Naive thymus-derived CD4-positive, alpha-beta T cell (primary cell): Measurements from ENCODE around the gene KIF7. TPM values are rescaled to one million over a fixed set of nuclear protein-coding genes. Genes with fewer than 3 reads are reported as not detected.
"Not testable (repeated sequence)": the region's sequence is repeated elsewhere in the genome, so short reads cannot be mapped to it uniquely, and the experiment has no call there.

Experiments
- ATAC-seq: fragments of 150-1000 bp; cut with Tn5 transposase; 2 replicates; pipeline ENCODE4 v1.10.0; 2021; ENCODE audit warnings: mild to moderate bottlenecking, moderate library complexity
- CTCF ChIA-PET: fragments of 350-600 bp; sonication (Branson Sonifier 250); formaldehyde crosslinking; loops from one replicate; lab custom pipeline; 2021; ENCODE audit warnings: antibody characterized with exemption; lab: Charles Lee
- POLR2A ChIA-PET: fragments of 350-600 bp; sonication (Branson Sonifier 250); formaldehyde crosslinking; loops from one replicate; lab custom pipeline; 2021; ENCODE audit warnings: antibody characterized with exemption, inconsistent platforms; lab: Charles Lee
- DNase-seq, 9 donors: peaks; one replicate each; pipeline versions ENCODE4 v3.0.0 to v3.0.0-alpha.2; 2020 to 2022; ENCODE audit warnings: mixed read lengths in 1 of 9
- H3K27ac ChIP-seq: one replicate; pipeline ENCODE4 v1.7.0; 2013; ENCODE audit warnings: mild to moderate bottlenecking, low read depth, low read length, moderate library complexity
- H3K27me3 ChIP-seq, 2 donors: one replicate each; pipeline ENCODE4 v1.7.0; 2013; ENCODE audit warnings: low read length in 2 of 2, mild to moderate bottlenecking in 2 of 2, moderate library complexity in 2 of 2; ENCODE audit not compliant: control insufficient read depth in 2 of 2, insufficient read depth in 2 of 2
- H3K36me3 ChIP-seq, 3 experiments: 1 replicate in 2 of 3; 2 replicates in 1 of 3; pipeline ENCODE4 v1.7.0; 2013; ENCODE audit warnings: low read length in 3 of 3, mild to moderate bottlenecking in 3 of 3, moderate library complexity in 1 of 3; ENCODE audit not compliant: insufficient read depth in 3 of 3, control insufficient read depth in 2 of 3
- H3K4me1 ChIP-seq, 2 donors: one replicate each; pipeline ENCODE4 v1.7.0; 2013; ENCODE audit warnings: low read length in 2 of 2, mild to moderate bottlenecking in 2 of 2, moderate library complexity in 1 of 2; ENCODE audit not compliant: control insufficient read depth in 2 of 2, insufficient read depth in 2 of 2
- H3K4me3 ChIP-seq: 2 replicates; pipeline ENCODE4 v1.7.0; 2013; ENCODE audit warnings: mild to moderate bottlenecking, low read length
- H3K9me3 ChIP-seq, 3 experiments: 1 replicate in 2 of 3; 2 replicates in 1 of 3; pipeline ENCODE4 v1.7.0; 2013; ENCODE audit warnings: low read length in 3 of 3; ENCODE audit not compliant: control insufficient read depth in 2 of 3
- H3K27ac Mint-ChIP-seq, 9 donors: one replicate each; pipeline ENCODE4 v1.8.0; 2020 to 2022; ENCODE audit warnings: mixed read lengths in 9 of 9, mild to moderate bottlenecking in 8 of 9, moderate library complexity in 5 of 9, inconsistent platforms in 2 of 9
- H3K27me3 Mint-ChIP-seq, 5 donors: one replicate each; pipeline ENCODE4 v1.8.0; 2021 to 2022; ENCODE audit warnings: mixed read lengths in 5 of 5, mild to moderate bottlenecking in 1 of 5
- H3K36me3 Mint-ChIP-seq, 5 donors: one replicate each; pipeline ENCODE4 v1.8.0; 2020 to 2022; ENCODE audit warnings: mixed read lengths in 5 of 5, mild to moderate bottlenecking in 3 of 5, inconsistent platforms in 1 of 5
- H3K4me1 Mint-ChIP-seq, 7 donors: one replicate each; pipeline ENCODE4 v1.8.0; 2020 to 2022; ENCODE audit warnings: mixed read lengths in 7 of 7, mild to moderate bottlenecking in 3 of 7, inconsistent platforms in 1 of 7
- H3K4me3 Mint-ChIP-seq, 10 donors: one replicate each; pipeline ENCODE4 v1.8.0; 2020 to 2022; ENCODE audit warnings: mild to moderate bottlenecking in 10 of 10, mixed read lengths in 10 of 10, moderate library complexity in 6 of 10, inconsistent platforms in 2 of 10
- H3K9me3 Mint-ChIP-seq, 11 donors: one replicate each; pipeline ENCODE4 v1.8.0; 2020 to 2022; ENCODE audit warnings: mixed read lengths in 11 of 11, mild to moderate bottlenecking in 4 of 11, inconsistent platforms in 1 of 11, moderate library complexity in 1 of 11
- intact Hi-C, 2 donors: fragments of 100-400 bp; cut with micrococcal nuclease; formaldehyde crosslinking; loops; one replicate each; pipeline ENCODE4 v1.15.1; 2023
- polyA plus RNA-seq, 2 donors: library from polyadenylated mRNA; unstranded; fragments of 300-500 nt; fragmentation: Illumina TruSeq; gene quantifications; one replicate each; pipeline ENCODE4 v1.2.3, GENCODE V29; 2021
- total RNA-seq, 6 experiments: library from RNA in 5 of 6; stranded (reverse) in 5 of 6; gene quantifications; 1 replicate in 5 of 6; 2 replicates in 1 of 6; pipeline ENCODE4 v1.2.3 and lab custom pipeline; 2021 to 2026

KIF7 gene
- total and polyA plus RNA-seq, 7 experiments from 2014 or later = 0.08 to 0.27 (median 0.22) TPM; not detected in 4

GRCh38 chr15:89690276-89691218, 35.3 kb upstream of the KIF7 start, which contains the start of the genes PEX11A and WDR93:
PEX11A (minus strand) TSS chr15:89690754; CDS start chr15:89690632, 122 bp downstream.
WDR93 (plus strand) TSS chr15:89690811; CDS start chr15:89701747, 10,936 bp downstream.
- CTCF ChIA-PET = no interaction called here
- Mint-ChIP-seq H3K36me3 (peaks cover 0 to 11% (median 2%) of the 10 kb centered on the region in 5 donors), H3K27me3 (peaks cover 0 to 11% (median 0%) of the 10 kb centered on the region in 5 donors), H3K9me3 (peaks cover 0 to 4% (median 0%) of the 10 kb centered on the region in 11 donors), H3K4me1 (peaks cover 13 to 24% (median 15%) of the 10 kb centered on the region in 7 donors), H3K4me3 (peak within 1 kb of the TSS; percentile 78 to 94 (median 92)), H3K27ac (peak within 1 kb of the TSS; percentile 74 to 93 (median 89))
- POLR2A ChIA-PET = interaction anchor here (0.9 kb wide), 1 partner anchor 9 kb away, joined by 3 read pairs; no protein-coding TSS in a partner anchor
- H3K36me3 ChIP-seq = no peaks in the 10 kb centered on the region
- DNase-seq (peak; percentile 59 to 80 (median 74)), ATAC-seq (peak; percentile 93)
- no peaks in the 10 kb centered on the region for H3K9me3 ChIP-seq
- H3K4me1 ChIP-seq = peaks cover 0 to 3% of the 10 kb centered on the region in 2 donors
- peak within 1 kb of the TSS; percentile 56 for H3K27ac ChIP-seq
- peak within 1 kb of the TSS; percentile 92 for H3K4me3 ChIP-seq
- no peaks in the 10 kb centered on the region for H3K27me3 ChIP-seq
- intact Hi-C loops = loop anchor here (1.0 to 2.0 kb wide), 4 partner anchors 115 to 204 kb away; partner anchors contain the start of genes TICRR (in 2 of the 2) and AP3S2 (in 1 of the 2)

- intact Hi-C loops = loop anchor here (1.0 to 2.0 kb wide), 4 partner anchors 115 to 204 kb away; partner anchors contain the start of genes TICRR (in 2 of the 2) and AP3S2 (in 1 of the 2)
- peaks cover 0 to 14% (median 5%) of the 10 kb centered on the region in 5 donors for H3K36me3 Mint-ChIP-seq
- H3K9me3 ChIP-seq, DNase-seq, ATAC-seq, H3K9me3 Mint-ChIP-seq, H3K27me3 Mint-ChIP-seq, H3K27me3 ChIP-seq, POLR2A ChIA-PET, H3K4me1 ChIP-seq, CTCF ChIA-PET, H3K36me3 ChIP-seq: not testable (repeated sequence)
- peak overlapping the region in 8 of 9 donors; percentile 14 to 92 (median 84) for H3K27ac Mint-ChIP-seq
- H3K4me3 ChIP-seq = peak overlapping the region; percentile 92
- peak overlapping the region; percentile 56 for H3K27ac ChIP-seq
- peaks cover 13 to 24% (median 15%) of the 10 kb centered on the region in 7 donors for H3K4me1 Mint-ChIP-seq
- H3K4me3 Mint-ChIP-seq = peak overlapping the region; percentile 78 to 94 (median 92)
Observed at GRCh38 chr15:89689930-89690275, 34.6 kb upstream of the KIF7 start.

- Mint-ChIP-seq H3K27me3 (peaks cover 0 to 1% (median 0%) of the 10 kb centered on the region in 5 donors), H3K4me1 (peaks cover 11 to 24% (median 15%) of the 10 kb centered on the region in 7 donors)
Observed at GRCh38 chr15:89686522-89686921, 31.3 kb upstream of the KIF7 start.

GRCh38 chr15:89685995-89686394, 30.7 kb upstream of the KIF7 start:
- CTCF ChIA-PET = no interaction called here
- Mint-ChIP-seq H3K4me1 (peaks cover 9 to 21% (median 13%) of the 10 kb centered on the region in 7 donors), H3K36me3 (peaks cover 0 to 43% (median 22%) of the 10 kb centered on the region in 5 donors), H3K4me3 (no peak overlapping the region), H3K9me3 (peaks cover 0 to 2% (median 0%) of the 10 kb centered on the region in 11 donors), H3K27me3 (peaks cover 0 to 1% (median 0%) of the 10 kb centered on the region in 5 donors), H3K27ac (no peak overlapping the region)
- Histone ChIP-seq H3K27ac (no peak overlapping the region), H3K36me3 (peaks cover 0 to 4% (median 0%) of the 10 kb centered on the region in 3 experiments), H3K27me3 (no peaks in the 10 kb centered on the region), H3K4me3 (no peak overlapping the region), H3K9me3 (no peaks in the 10 kb centered on the region), H3K4me1 (peaks cover 0 to 3% of the 10 kb centered on the region in 2 donors)
- ATAC-seq (no peak), DNase-seq (no peak)
- intact Hi-C loops = no loop called here
- POLR2A ChIA-PET = no interaction called here

More at GRCh38 chr15:89686522-89686921, 31.3 kb upstream of the KIF7 start:
- H3K27me3 ChIP-seq = no peaks in the 10 kb centered on the region
- peaks cover 0 to 4% (median 0%) of the 10 kb centered on the region in 3 experiments for H3K36me3 ChIP-seq
- ChIA-PET POLR2A (no interaction called here), CTCF (no interaction called here)
- Mint-ChIP-seq H3K4me3 (peak overlapping the region in 1 of 10 donors; percentile 20), H3K27ac (no peak overlapping the region), H3K36me3 (peaks cover 0 to 39% (median 22%) of the 10 kb centered on the region in 5 donors), H3K9me3 (peaks cover 0 to 4% (median 0%) of the 10 kb centered on the region in 11 donors)
- intact Hi-C loops = no loop called here
- H3K4me3 ChIP-seq = no peak overlapping the region
- no peak overlapping the region for H3K27ac ChIP-seq
- H3K9me3 ChIP-seq = no peaks in the 10 kb centered on the region
- no peak for DNase-seq
- H3K4me1 ChIP-seq = peaks cover 0 to 3% of the 10 kb centered on the region in 2 donors
- no peak for ATAC-seq

GRCh38 chr15:89681146-89681545, 25.9 kb upstream of the KIF7 start:
- intact Hi-C loops = no loop called here
- Mint-ChIP-seq H3K27ac (no peak overlapping the region), H3K9me3 (no peaks in the 10 kb centered on the region), H3K27me3 (peaks cover 0 to 4% (median 0%) of the 10 kb centered on the region in 5 donors), H3K4me1 (no peaks in the 10 kb centered on the region), H3K36me3 (peaks cover 0 to 34% (median 22%) of the 10 kb centered on the region in 5 donors), H3K4me3 (no peak overlapping the region)
- ChIA-PET POLR2A (no interaction called here), CTCF (no interaction called here)
- H3K27me3 ChIP-seq = no peaks in the 10 kb centered on the region
- no peak overlapping the region for H3K27ac ChIP-seq
- no peaks in the 10 kb centered on the region for H3K4me1 ChIP-seq
- H3K36me3 ChIP-seq = peaks cover 0 to 4% (median 0%) of the 10 kb centered on the region in 3 experiments
- ATAC-seq (no peak), DNase-seq (no peak)
- no peak overlapping the region for H3K4me3 ChIP-seq
- no peaks in the 10 kb centered on the region for H3K9me3 ChIP-seq

GRCh38 chr15:89680282-89680873, 25.1 kb upstream of the KIF7 start:
- Histone ChIP-seq H3K36me3 (peaks cover 0 to 4% (median 0%) of the 10 kb centered on the region in 3 experiments), H3K4me1 (no peaks in the 10 kb centered on the region), H3K9me3 (no peaks in the 10 kb centered on the region), H3K27me3 (no peaks in the 10 kb centered on the region), H3K4me3 (no peak overlapping the region), H3K27ac (no peak overlapping the region)
- H3K4me3 Mint-ChIP-seq = no peak overlapping the region
- ChIA-PET POLR2A (no interaction called here), CTCF (no interaction called here)
- H3K27ac Mint-ChIP-seq = no peak overlapping the region
- peaks cover 0 to 31% (median 19%) of the 10 kb centered on the region in 5 donors for H3K36me3 Mint-ChIP-seq
- ATAC-seq (no peak), DNase-seq (no peak)
- no peaks in the 10 kb centered on the region for H3K9me3 Mint-ChIP-seq
- peaks cover 0 to 4% (median 0%) of the 10 kb centered on the region in 5 donors for H3K27me3 Mint-ChIP-seq
- H3K4me1 Mint-ChIP-seq = no peaks in the 10 kb centered on the region
- intact Hi-C loops = no loop called here
